SK-N-MC (cell line): ENCODE measurements around the gene FOXL2.

Experiments used
- DNase-seq: peaks from one replicate; pipeline ENCODE4 v3.0.0-alpha.2; 2011; ENCODE audit warnings: low read depth, low spot score
- H3K27ac ChIP-seq: fragments of 200-600 bp; sonication (generic); 2 replicates; pipeline ENCODE4 v1.5.1; 2016; ENCODE audit warnings: mixed run types
- H3K36me3 ChIP-seq: fragments of 200-600 bp; sonication (generic); 2 replicates; pipeline ENCODE4 v1.6.1; 2017; ENCODE audit warnings: antibody characterized with exemption, low read length, mixed read lengths; ENCODE audit not compliant: insufficient read depth
- H3K4me3 ChIP-seq: fragments of 200-600 bp; sonication (generic); 2 replicates; pipeline ENCODE4 v1.5.1; 2016
- H3K9ac ChIP-seq: fragments of 200-600 bp; sonication (generic); 2 replicates; pipeline ENCODE4 v1.8.0; 2017; ENCODE audit warnings: mixed run types, mixed read lengths; ENCODE audit not compliant: insufficient read length
- H3K9me3 ChIP-seq: fragments of 200-600 bp; sonication (generic); 2 replicates; pipeline ENCODE4 v1.6.1; 2017; ENCODE audit warnings: low read depth, mild to moderate bottlenecking, antibody characterized with exemption, low read length, moderate library complexity, mixed read lengths
- EZH2 ChIP-seq: fragments of 200-600 bp; sonication (generic); IDR thresholded peaks from one replicate; pipeline ENCODE4 v1.6.1; 2017; ENCODE audit warnings: antibody characterized with exemption
- FOXP2 ChIP-seq: optimal IDR thresholded peaks from 2 replicates; pipeline ENCODE3; 2011; ENCODE audit warnings: mild to moderate bottlenecking, moderate library complexity; ENCODE audit not compliant: insufficient read depth; ENCODE audit errors: extremely low read length, control extremely low read depth
- POLR2AphosphoS5 ChIP-seq: IDR thresholded peaks from 2 replicates; pipeline ENCODE4 v1.6.1; 2012; ENCODE audit warnings: mild to moderate bottlenecking, low read depth, low read length, borderline replicate concordance

The FOXL2 gene

DNA sequence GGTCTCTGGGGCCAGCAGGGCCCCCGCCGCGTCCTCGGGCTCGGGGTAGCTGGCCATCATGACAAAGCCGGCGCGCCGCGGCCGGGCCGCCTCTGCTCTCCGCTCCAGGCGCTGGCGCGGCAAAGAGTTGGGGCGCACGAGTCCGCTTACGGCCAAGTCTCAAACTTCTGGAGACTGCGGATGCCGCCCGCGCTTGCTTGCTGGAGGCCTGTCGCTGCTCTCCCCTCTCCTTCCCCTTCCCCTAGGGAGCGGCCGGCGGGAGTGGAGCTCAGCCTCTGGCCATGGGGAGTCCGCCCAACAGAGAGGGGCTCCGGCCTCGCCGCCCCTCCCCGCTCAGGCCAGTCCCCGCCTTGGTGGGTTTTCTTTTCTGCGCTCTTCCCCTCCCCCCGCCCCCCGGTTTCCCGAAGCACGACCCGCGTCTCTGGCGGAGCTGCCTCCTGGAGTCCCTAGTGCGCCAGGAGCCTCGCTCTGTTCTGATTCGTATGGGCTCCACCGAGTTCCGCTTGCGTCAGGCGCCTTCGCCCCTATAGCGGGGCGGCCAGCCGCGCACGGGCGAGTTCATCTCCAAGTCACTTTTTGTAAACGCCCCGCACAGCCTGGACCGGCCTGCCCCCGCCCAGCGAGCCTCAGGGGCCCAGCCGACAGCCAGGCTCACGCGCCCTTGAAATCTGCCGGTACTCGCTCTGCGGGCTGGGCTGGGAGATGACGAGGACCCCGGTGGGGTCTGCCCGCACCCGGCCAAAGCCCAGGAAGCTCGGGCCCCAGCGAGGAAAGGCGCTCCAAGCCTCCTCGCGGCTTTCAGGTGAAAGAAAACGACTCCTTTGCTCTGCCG is at the start of gene FOXL2, which contains the start of gene FOXL2NB:
Gene FOXL2 (minus strand): TSS at position 475 of the 832 bp plus-strand sequence. CDS start 415 bp downstream, at position 60.
Gene FOXL2NB (plus strand): TSS at position 555 of the 832 bp plus-strand sequence. CDS start 148 bp downstream, at position 703.
- peak within 1 kb of the TSS; percentile 58 for H3K4me3 ChIP-seq
- no peak within 1 kb of the TSS for H3K27ac ChIP-seq
- no peaks in the 10 kb centered on the region for H3K36me3 ChIP-seq
- no peaks in the 10 kb centered on the region for H3K9me3 ChIP-seq
- TF ChIP-seq EZH2 (peak; percentile 79), POLR2AphosphoS5 (no peak), FOXP2 (no peak)
- H3K9ac ChIP-seq, result no peak within 1 kb of the TSS
- no peak for DNase-seq

DNA sequence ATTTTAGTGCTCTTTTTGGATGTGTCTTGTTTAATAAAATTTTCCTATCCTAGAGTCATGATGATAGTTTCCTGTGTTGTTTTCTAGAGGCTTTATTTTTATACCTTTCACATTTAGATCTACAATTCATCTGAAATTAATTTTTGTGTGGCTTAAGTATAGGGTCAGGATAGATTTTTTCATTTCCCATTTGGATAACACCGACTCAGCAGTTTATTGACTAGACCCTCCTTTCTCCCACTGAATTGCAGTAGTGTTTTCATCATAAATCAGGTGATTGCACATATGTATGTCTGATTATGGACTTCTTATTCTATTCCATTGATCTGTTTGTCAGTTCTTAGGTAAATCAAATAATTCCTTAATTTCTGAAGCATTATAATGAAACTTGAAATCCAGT is 48.8 kb upstream of the FOXL2 start:
- H3K9me3 ChIP-seq, result no peaks in the 10 kb centered on the region

DNA sequence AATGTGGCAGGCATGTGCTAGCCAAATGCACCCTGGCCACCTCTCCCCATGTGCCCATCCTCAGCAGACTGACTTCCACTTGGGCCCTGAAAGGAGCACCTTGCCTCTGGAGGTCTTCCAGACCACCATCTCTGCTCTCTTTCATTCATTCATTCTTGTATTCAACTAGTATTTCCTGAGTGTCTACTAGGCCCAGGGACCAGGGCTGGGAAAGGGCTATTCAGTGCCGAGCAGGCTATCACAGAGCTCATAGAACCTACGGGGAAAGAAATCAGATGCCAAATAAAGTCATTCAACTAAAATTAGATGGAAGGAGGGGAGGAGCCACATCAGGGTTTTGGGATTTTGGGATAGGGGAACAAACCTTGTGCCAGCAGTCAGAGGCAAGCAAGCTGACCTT is 40.2 kb upstream of the FOXL2 start:
- Histone ChIP-seq H3K27ac (no peak overlapping the region), H3K4me3 (no peak overlapping the region), H3K9me3 (no peaks in the 10 kb centered on the region), H3K9ac (no peak overlapping the region), H3K36me3 (no peaks in the 10 kb centered on the region)
- TF ChIP-seq FOXP2 (no peak), POLR2AphosphoS5 (no peak)
- DNase-seq, result no peak

More for the DNA sequence above, 48.8 kb upstream of the FOXL2 start:
- Histone ChIP-seq H3K4me3 (no peak overlapping the region), H3K36me3 (no peaks in the 10 kb centered on the region), H3K9ac (no peak overlapping the region), H3K27ac (no peak overlapping the region)
- TF ChIP-seq EZH2, result no peak
- TF ChIP-seq FOXP2, result no peak
- DNase-seq, result no peak

DNA sequence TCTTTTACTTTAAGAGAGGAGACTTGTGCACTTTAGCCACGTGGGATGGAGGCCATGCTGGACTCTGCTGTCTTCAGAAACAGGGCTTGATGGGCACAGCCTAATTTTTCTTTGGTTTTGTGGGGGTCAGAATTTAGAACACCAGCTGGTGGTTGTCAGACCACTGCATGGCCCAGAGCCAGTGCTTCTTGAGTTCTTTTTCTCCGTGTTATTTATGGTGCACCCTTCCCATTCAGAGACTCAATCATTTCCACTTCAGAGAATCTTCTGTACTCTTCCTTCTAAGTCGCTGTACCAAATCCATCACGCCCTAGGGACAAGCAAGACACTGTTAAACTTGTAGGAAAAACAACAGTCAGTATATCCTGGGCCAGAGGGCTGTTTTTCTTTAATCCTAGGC is 39.0 kb upstream of the FOXL2 start:
- no peak for DNase-seq
- Histone ChIP-seq H3K27ac (no peak overlapping the region), H3K9ac (no peak overlapping the region), H3K4me3 (no peak overlapping the region), H3K36me3 (no peaks in the 10 kb centered on the region), H3K9me3 (no peaks in the 10 kb centered on the region)
- TF ChIP-seq FOXP2 (no peak), EZH2 (no peak), POLR2AphosphoS5 (no peak)

DNA sequence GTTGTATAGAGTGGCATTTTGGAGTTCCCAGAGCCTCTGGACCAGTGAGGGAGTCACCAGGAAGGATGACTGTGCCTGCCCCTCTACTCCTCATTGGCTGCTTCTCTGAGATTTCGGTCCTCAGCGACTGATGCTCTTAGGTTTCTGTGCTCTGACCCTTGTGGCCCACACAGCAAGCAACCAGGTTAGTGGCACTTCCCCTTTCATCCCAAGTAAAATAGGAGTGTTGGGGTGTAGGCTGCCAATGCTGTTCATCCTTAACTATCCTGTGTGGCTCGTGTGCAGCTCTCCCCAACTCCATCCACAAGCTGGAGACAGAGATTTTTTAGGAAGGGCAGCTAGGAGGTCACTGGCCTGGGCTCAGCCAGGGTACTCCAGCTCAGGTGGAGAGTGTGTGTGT is 37.9 kb upstream of the FOXL2 start:
- Histone ChIP-seq H3K9ac (no peak overlapping the region), H3K27ac (no peak overlapping the region), H3K9me3 (no peaks in the 10 kb centered on the region), H3K4me3 (no peak overlapping the region), H3K36me3 (no peaks in the 10 kb centered on the region)
- TF ChIP-seq POLR2AphosphoS5, result no peak
- TF ChIP-seq EZH2, result no peak
- TF ChIP-seq FOXP2, result no peak
- DNase-seq, result no peak

DNA sequence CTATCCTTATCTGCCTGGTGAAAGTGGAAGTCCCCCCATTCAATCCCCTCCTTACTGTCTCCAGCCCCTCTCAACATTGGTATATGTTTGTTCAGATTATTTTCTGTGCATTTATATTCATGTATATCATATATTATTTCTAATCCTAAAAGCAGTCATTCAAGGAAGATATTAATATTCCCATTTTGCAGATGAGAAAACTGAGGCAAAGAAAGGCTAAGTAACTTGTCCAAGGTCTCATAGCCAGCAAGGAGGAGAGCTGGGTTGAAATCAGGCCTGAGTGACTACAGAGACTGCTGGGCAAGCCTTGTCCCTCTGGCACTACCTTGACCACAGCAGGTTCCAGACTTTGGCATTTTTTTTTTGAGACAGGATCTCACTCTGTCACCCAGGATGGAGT is 29.1 kb upstream of the FOXL2 start:
- H3K27ac ChIP-seq, result no peak overlapping the region
- no peaks in the 10 kb centered on the region for H3K36me3 ChIP-seq
- DNase-seq, result no peak
- TF ChIP-seq POLR2AphosphoS5 (no peak), EZH2 (no peak)
- H3K4me3 ChIP-seq, result no peak overlapping the region
- no peak overlapping the region for H3K9ac ChIP-seq
- H3K9me3 ChIP-seq, result no peaks in the 10 kb centered on the region

DNA sequence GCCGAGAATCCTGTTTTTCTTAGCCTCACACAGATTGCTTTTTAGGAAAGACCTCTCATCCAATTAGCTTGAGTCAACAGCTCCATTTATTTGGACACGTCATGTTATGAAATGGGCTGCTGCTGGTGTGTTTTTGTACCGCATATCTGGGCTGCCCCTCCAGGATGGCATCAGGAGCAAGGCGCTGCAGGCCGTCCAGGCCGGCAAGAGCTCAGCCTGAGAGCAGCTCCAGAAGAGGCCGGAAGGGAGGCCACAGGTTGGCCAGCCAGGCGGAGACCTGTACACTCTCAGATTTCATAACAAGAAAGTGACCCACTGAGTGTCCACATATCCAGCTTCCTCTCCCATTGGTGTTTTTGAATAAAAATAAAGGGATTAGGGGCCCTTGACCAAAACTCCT is 28.4 kb upstream of the FOXL2 start:
- TF ChIP-seq POLR2AphosphoS5 (no peak), FOXP2 (no peak), EZH2 (no peak)
- Histone ChIP-seq H3K4me3 (no peak overlapping the region), H3K9ac (no peak overlapping the region)

DNA sequence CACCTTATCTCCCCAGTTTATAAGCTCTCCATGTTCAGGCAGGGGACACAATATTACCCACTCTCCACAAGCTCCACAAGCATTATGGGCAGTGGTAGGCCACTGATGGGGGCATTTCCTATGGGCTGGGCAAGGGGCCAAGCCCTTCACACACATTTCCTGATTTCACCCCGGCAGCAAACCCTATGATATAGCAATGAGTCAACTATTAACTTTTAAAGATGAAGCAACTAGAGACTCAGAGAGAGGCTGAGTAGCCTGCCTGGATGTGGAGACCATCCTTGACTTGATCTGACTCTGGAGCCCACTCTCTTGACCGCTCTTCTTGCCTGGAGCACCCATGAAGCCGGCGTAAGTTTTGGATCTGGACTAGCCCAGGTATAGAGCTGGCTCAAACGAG is 27.5 kb upstream of the FOXL2 start:
- H3K27ac ChIP-seq, result no peak overlapping the region
- H3K9ac ChIP-seq, result no peak overlapping the region
- H3K9me3 ChIP-seq, result no peaks in the 10 kb centered on the region
- TF ChIP-seq POLR2AphosphoS5 (no peak), FOXP2 (no peak), EZH2 (no peak)
- no peak for DNase-seq
- H3K4me3 ChIP-seq, result no peak overlapping the region
- no peaks in the 10 kb centered on the region for H3K36me3 ChIP-seq

More for the DNA sequence above, 28.4 kb upstream of the FOXL2 start:
- DNase-seq, result no peak
- Histone ChIP-seq H3K27ac (no peak overlapping the region), H3K9me3 (no peaks in the 10 kb centered on the region), H3K36me3 (no peaks in the 10 kb centered on the region)

DNA sequence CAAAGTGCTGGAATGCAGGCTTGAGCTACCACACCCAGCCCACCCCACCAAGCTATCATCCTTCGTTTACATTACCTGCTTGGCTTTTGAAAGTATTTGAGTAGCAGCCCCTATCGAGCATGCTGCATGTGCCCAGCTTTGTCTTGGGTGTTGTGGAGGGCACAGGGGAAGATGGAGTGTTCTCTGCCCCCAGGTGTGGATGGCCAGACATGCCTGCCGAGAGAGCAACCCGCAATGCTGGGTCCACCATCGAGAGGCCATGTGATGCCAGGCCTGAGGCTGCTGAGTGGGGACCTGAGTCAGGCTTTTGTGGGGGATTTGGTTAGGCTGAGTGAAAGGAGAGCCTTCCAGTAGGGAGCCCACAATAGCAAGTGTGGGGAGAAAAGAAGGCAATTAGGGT is 26.0 kb upstream of the FOXL2 start:
- Histone ChIP-seq H3K36me3 (no peaks in the 10 kb centered on the region), H3K9me3 (no peaks in the 10 kb centered on the region), H3K9ac (no peak overlapping the region), H3K27ac (no peak overlapping the region), H3K4me3 (no peak overlapping the region)
- no peak for DNase-seq
- no peak for TF ChIP-seq FOXP2
- TF ChIP-seq EZH2, result no peak
- TF ChIP-seq POLR2AphosphoS5, result no peak
